ENCODE results near the gene ZNF536.
"Not testable (repeated sequence)": the region's sequence is repeated elsewhere in the genome, so short reads cannot be mapped to it uniquely, and the experiment has no call there.

The ZNF536 gene

GRCh38 chr19:30420881-30421280 is 48.7 kb downstream of the ZNF536 start:
- no peak for DNase-seq

- no peak for DNase-seq
These were observed 49.4 kb downstream of the ZNF536 start for GRCh38 chr19:30421571-30421970.

- no peak for DNase-seq
These were observed 51.3 kb downstream of the ZNF536 start for GRCh38 chr19:30423481-30423880.

- DNase-seq = no peak
These were observed 54.0 kb downstream of the ZNF536 start for GRCh38 chr19:30425885-30426838.

GRCh38 chr19:30426864-30427263 is 54.7 kb downstream of the ZNF536 start:
- DNase-seq = no peak

- no peak for DNase-seq
These were observed 56.0 kb downstream of the ZNF536 start for GRCh38 chr19:30428092-30428680.

- DNase-seq = no peak
These were observed 56.7 kb downstream of the ZNF536 start for GRCh38 chr19:30428844-30429243.

GRCh38 chr19:30430206-30430734 is 58.1 kb downstream of the ZNF536 start:
- DNase-seq = no peak

- DNase-seq = no peak
These were observed 59.4 kb downstream of the ZNF536 start for GRCh38 chr19:30431591-30431990.

- DNase-seq = no peak
These were observed 62.8 kb downstream of the ZNF536 start for GRCh38 chr19:30434797-30435594.

- DNase-seq = no peak
These were observed 65.7 kb downstream of the ZNF536 start for GRCh38 chr19:30437869-30438268.

GRCh38 chr19:30439310-30439709 is 67.1 kb downstream of the ZNF536 start:
- DNase-seq = no peak

- DNase-seq = no peak
These were observed 68.8 kb downstream of the ZNF536 start for GRCh38 chr19:30441011-30441410.

GRCh38 chr19:30442674-30443073 is 70.5 kb downstream of the ZNF536 start:
- DNase-seq = no peak

- no peak for DNase-seq
These were observed 71.5 kb downstream of the ZNF536 start for GRCh38 chr19:30443531-30444252.

- DNase-seq = no peak
These were observed 72.1 kb downstream of the ZNF536 start for GRCh38 chr19:30444253-30444671.

GRCh38 chr19:30444686-30445232 is 72.6 kb downstream of the ZNF536 start:
- DNase-seq = no peak

GRCh38 chr19:30445385-30445784 is 73.2 kb downstream of the ZNF536 start:
- DNase-seq = no peak

- DNase-seq = not testable (repeated sequence)
These were observed 73.9 kb downstream of the ZNF536 start for GRCh38 chr19:30446120-30446519.

- no peak for DNase-seq
These were observed 74.8 kb downstream of the ZNF536 start for GRCh38 chr19:30446850-30447552.

GRCh38 chr19:30447553-30447870 is 75.3 kb downstream of the ZNF536 start:
- no peak for DNase-seq

Data from AML-193 (cell line).